ENCODE results near the gene RASA3. TPM values are rescaled to one million over a fixed set of nuclear protein-coding genes. Genes with fewer than 3 reads are reported as not detected.

Gene RASA3
- total RNA-seq, 1 experiment from 2014 or later: 22.3 TPM

- H3K9me3 Mint-ChIP-seq: no peaks in the 10 kb centered on the region
- CTCF ChIA-PET: interaction anchor here (0.8 to 1.0 kb wide), 2 partner anchors 17 to 119 kb away, joined by 3 read pairs; no protein-coding TSS in a partner anchor
- TF ChIP-seq PREB (CRISPR knock-in tag; IDR thresholded peaks at IDR 0.05; ENCODE audit: borderline replicate concordance): no peak
- no peak for TF ChIP-seq E2F4 (CRISPR knock-in tag; IDR thresholded peaks at IDR 0.05; ENCODE audit: borderline replicate concordance, low read depth)
- no peak for TF ChIP-seq USF1 (CRISPR knock-in tag; IDR thresholded peaks at IDR 0.05)
- no peak for TF ChIP-seq NR3C1 (CRISPR knock-in tag; conservative IDR thresholded peaks at IDR 0.05; ENCODE audit: low read depth)
- no peak for TF ChIP-seq ZNF232 (CRISPR knock-in tag; IDR thresholded peaks at IDR 0.05)
- no peak for TF ChIP-seq CBFB (CRISPR knock-in tag; IDR thresholded peaks at IDR 0.05; ENCODE audit: low read depth)
- no peak for TF ChIP-seq SOX15 (CRISPR knock-in tag; IDR thresholded peaks at IDR 0.05)
- TF ChIP-seq ATF2 (CRISPR knock-in tag; IDR thresholded peaks at IDR 0.05; ENCODE audit: borderline replicate concordance, low read depth): no peak
- no peak for TF ChIP-seq FOXP1 (CRISPR knock-in tag; IDR thresholded peaks at IDR 0.05; ENCODE audit: borderline replicate concordance)
- TF ChIP-seq FOXP4 (CRISPR knock-in tag; IDR thresholded peaks at IDR 0.05): no peak
- TF ChIP-seq MAX (CRISPR knock-in tag; IDR thresholded peaks at IDR 0.05): no peak
- no peak for TF ChIP-seq STAT6 (CRISPR knock-in tag; conservative IDR thresholded peaks at IDR 0.05; ENCODE audit: low read depth)
- TF ChIP-seq ESRRA (CRISPR knock-in tag; IDR thresholded peaks at IDR 0.05; ENCODE audit: borderline replicate concordance): no peak
- TF ChIP-seq PRDM15 (CRISPR knock-in tag; IDR thresholded peaks at IDR 0.05): no peak
- TF ChIP-seq TEAD4 (CRISPR knock-in tag; IDR thresholded peaks at IDR 0.05): no peak
- no peak for TF ChIP-seq ZNF532 (CRISPR knock-in tag; IDR thresholded peaks at IDR 0.05; ENCODE audit: borderline replicate concordance)
Measured at GRCh38 chr13:114161644-114162532, 29.5 kb upstream of the RASA3 start.

More at GRCh38 chr13:114161644-114162532, 29.5 kb upstream of the RASA3 start:
- ATAC-seq (no peak), DNase-seq (ENCODE audit: low spot score) (no peak)
- Mint-ChIP-seq H3K4me3 (no peak overlapping the region), H3K27me3 (ENCODE audit: low read depth) (peaks cover 2% of the 10 kb centered on the region; the same call in 1 of the 2 replicates), H3K36me3 (no peaks in the 10 kb centered on the region), H3K27ac (no peak overlapping the region), H3K4me1 (peaks cover 4% of the 10 kb centered on the region; the same call in 1 of the 2 replicates)
- POLR2A ChIA-PET: no interaction called here
